ENCODE results near the gene TBCD.

DNA sequence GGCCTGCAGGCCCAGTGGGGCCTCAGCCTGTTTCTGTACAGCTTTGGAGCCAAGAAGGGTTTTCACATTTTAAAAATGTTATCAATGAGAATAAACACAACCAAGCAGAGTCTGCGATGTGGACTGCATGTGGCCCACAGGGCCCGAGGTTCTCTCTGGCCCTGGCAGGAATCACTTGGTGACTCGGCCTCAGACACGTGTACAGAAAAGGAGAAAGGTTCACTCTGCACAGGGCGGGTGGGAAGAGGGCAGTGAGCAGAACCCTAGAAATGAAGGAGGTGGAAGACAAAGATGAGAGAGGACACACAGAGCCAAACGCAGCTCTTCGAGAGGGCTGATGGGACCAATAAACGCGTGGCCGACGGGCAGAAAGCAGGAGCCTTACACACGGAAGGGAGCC, 99.5 kb downstream of the TBCD start:
- no peak for TF ChIP-seq SP1 (IDR thresholded peaks at IDR 0.05)
- no peak for TF ChIP-seq TARDBP (IDR thresholded peaks at IDR 0.05)
- no peak for TF ChIP-seq LEF1 (IDR thresholded peaks at IDR 0.05; ENCODE audit: borderline replicate concordance)
- no peak for TF ChIP-seq FOXA1 (IDR thresholded peaks at IDR 0.05)
- no peak for TF ChIP-seq FOXM1 (IDR thresholded peaks at IDR 0.05; ENCODE audit: borderline replicate concordance)
- no peak for TF ChIP-seq NFRKB (IDR thresholded peaks at IDR 0.05)
- TF ChIP-seq ELF4 (IDR thresholded peaks at IDR 0.05), result no peak
- TF ChIP-seq BHLHE40 (IDR thresholded peaks at IDR 0.05; ENCODE audit: borderline replicate concordance), result no peak
- no peak for TF ChIP-seq SUZ12 (IDR thresholded peaks at IDR 0.05)
- no peak for TF ChIP-seq FOXK2 (IDR thresholded peaks at IDR 0.05)
- TF ChIP-seq ZNF384 (IDR thresholded peaks at IDR 0.05), result no peak
- TF ChIP-seq, protein P1, sequence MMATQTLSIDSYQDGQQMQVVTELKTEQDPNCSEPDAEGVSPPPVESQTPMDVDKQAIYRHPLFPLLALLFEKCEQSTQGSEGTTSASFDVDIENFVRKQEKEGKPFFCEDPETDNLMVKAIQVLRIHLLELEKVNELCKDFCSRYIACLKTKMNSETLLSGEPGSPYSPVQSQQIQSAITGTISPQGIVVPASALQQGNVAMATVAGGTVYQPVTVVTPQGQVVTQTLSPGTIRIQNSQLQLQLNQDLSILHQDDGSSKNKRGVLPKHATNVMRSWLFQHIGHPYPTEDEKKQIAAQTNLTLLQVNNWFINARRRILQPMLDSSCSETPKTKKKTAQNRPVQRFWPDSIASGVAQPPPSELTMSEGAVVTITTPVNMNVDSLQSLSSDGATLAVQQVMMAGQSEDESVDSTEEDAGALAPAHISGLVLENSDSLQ (IDR thresholded peaks at IDR 0.05), result no peak
- no peak for TF ChIP-seq ARNT (IDR thresholded peaks at IDR 0.05)

Measured in HEK293T (cell line).